Measurements from ENCODE around the gene ZNF213.

Gene ZNF213

GRCh38 chr16:3173892-3174617, 39.2 kb downstream of the ZNF213 start (continued):
- TF ChIP-seq, protein P1, sequence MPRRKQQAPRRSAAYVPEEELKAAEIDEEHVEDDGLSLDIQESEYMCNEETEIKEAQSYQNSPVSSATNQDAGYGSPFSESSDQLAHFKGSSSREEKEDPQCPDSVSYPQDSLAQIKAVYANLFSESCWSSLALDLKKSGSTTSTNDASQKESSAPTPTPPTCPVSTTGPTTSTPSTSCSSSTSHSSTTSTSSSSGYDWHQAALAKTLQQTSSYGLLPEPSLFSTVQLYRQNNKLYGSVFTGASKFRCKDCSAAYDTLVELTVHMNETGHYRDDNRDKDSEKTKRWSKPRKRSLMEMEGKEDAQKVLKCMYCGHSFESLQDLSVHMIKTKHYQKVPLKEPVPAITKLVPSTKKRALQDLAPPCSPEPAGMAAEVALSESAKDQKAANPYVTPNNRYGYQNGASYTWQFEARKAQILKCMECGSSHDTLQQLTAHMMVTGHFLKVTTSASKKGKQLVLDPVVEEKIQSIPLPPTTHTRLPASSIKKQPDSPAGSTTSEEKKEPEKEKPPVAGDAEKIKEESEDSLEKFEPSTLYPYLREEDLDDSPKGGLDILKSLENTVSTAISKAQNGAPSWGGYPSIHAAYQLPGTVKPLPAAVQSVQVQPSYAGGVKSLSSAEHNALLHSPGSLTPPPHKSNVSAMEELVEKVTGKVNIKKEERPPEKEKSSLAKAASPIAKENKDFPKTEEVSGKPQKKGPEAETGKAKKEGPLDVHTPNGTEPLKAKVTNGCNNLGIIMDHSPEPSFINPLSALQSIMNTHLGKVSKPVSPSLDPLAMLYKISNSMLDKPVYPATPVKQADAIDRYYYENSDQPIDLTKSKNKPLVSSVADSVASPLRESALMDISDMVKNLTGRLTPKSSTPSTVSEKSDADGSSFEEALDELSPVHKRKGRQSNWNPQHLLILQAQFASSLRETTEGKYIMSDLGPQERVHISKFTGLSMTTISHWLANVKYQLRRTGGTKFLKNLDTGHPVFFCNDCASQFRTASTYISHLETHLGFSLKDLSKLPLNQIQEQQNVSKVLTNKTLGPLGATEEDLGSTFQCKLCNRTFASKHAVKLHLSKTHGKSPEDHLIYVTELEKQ (tag by site-specific recombination; IDR thresholded peaks at IDR 0.05; ENCODE audit: borderline replicate concordance): no peak
- TF ChIP-seq ZNF626 (tag by site-specific recombination; IDR thresholded peaks at IDR 0.05): no peak
- TF ChIP-seq ZNF645 (tag by site-specific recombination; IDR thresholded peaks at IDR 0.05): no peak
- TF ChIP-seq ZNF362 (tag by site-specific recombination; IDR thresholded peaks at IDR 0.05): no peak
- TF ChIP-seq, protein P2, sequence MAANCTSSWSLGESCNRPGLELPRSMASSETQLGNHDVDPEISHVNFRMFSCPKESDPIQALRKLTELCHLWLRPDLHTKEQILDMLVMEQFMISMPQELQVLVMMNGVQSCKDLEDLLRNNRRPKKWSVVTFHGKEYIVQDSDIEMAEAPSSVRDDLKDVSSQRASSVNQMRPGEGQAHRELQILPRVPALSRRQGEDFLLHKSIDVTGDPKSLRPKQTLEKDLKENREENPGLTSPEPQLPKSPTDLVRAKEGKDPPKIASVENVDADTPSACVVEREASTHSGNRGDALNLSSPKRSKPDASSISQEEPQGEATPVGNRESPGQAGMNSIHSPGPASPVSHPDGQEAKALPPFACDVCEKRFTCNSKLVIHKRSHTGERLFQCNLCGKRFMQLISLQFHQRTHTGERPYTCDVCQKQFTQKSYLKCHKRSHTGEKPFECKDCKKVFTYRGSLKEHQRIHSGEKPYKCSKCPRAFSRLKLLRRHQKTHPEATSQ (tag by site-specific recombination; IDR thresholded peaks at IDR 0.05): no peak
- peak; percentile 77 for TF ChIP-seq ZNF341 (tag by site-specific recombination; IDR thresholded peaks at IDR 0.05; ENCODE audit: low read depth)
- peak; percentile 34; the same call in 1 of the 2 replicates for TF ChIP-seq ZNF24 (tag by site-specific recombination; IDR thresholded peaks at IDR 0.05)
- no peak for TF ChIP-seq BCL6B (tag by site-specific recombination; IDR thresholded peaks at IDR 0.05)
- no peak for TF ChIP-seq ZSCAN23 (tag by site-specific recombination; IDR thresholded peaks at IDR 0.05)
- TF ChIP-seq ZSCAN16 (tag by site-specific recombination; IDR thresholded peaks at IDR 0.05): no peak
- no peak for TF ChIP-seq ZNF549 (tag by site-specific recombination; IDR thresholded peaks at IDR 0.05)
- no peak for TF ChIP-seq ZNF624 (tag by site-specific recombination; IDR thresholded peaks at IDR 0.05)
- TF ChIP-seq ZNF155 (tag by site-specific recombination; IDR thresholded peaks at IDR 0.05): no peak
- TF ChIP-seq ZNF292 (tag by site-specific recombination; IDR thresholded peaks at IDR 0.05; ENCODE audit: borderline replicate concordance, low read depth): no peak
- TF ChIP-seq, protein P3, sequence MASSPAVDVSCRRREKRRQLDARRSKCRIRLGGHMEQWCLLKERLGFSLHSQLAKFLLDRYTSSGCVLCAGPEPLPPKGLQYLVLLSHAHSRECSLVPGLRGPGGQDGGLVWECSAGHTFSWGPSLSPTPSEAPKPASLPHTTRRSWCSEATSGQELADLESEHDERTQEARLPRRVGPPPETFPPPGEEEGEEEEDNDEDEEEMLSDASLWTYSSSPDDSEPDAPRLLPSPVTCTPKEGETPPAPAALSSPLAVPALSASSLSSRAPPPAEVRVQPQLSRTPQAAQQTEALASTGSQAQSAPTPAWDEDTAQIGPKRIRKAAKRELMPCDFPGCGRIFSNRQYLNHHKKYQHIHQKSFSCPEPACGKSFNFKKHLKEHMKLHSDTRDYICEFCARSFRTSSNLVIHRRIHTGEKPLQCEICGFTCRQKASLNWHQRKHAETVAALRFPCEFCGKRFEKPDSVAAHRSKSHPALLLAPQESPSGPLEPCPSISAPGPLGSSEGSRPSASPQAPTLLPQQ (tag by site-specific recombination; IDR thresholded peaks at IDR 0.05): no peak
- TF ChIP-seq ZSCAN30 (tag by site-specific recombination; IDR thresholded peaks at IDR 0.05): 0 out of 2 replicates have a peak, but pooled peaks have one; percentile 51
- no peak for TF ChIP-seq GLI4 (tag by site-specific recombination; IDR thresholded peaks at IDR 0.05)
- TF ChIP-seq TRIM28 (IDR thresholded peaks at IDR 0.05; ENCODE audit: borderline replicate concordance, low read length): peak; percentile 41; the same call in 1 of the 2 replicates
- TF ChIP-seq ZNF214 (tag by site-specific recombination; IDR thresholded peaks at IDR 0.05; ENCODE audit: borderline replicate concordance): no peak
- no peak for TF ChIP-seq GLI2 (tag by site-specific recombination; IDR thresholded peaks at IDR 0.05; ENCODE audit: borderline replicate concordance, low read depth)
- peak; percentile 98 for TF ChIP-seq ZNF335 (tag by site-specific recombination; conservative IDR thresholded peaks at IDR 0.05)
- TF ChIP-seq ZNF302 (tag by site-specific recombination; IDR thresholded peaks at IDR 0.05; ENCODE audit: low read depth): no peak
- TF ChIP-seq RBAK (tag by site-specific recombination; IDR thresholded peaks at IDR 0.05): no peak
- no peak for TF ChIP-seq ZFP3 (tag by site-specific recombination; IDR thresholded peaks at IDR 0.05; ENCODE audit: low read depth)
- TF ChIP-seq ZNF248 (tag by site-specific recombination; IDR thresholded peaks at IDR 0.05): no peak
- no peak for TF ChIP-seq KLF10 (tag by site-specific recombination; IDR thresholded peaks at IDR 0.05)
- no peak for TF ChIP-seq ZNF621 (tag by site-specific recombination; IDR thresholded peaks at IDR 0.05)
- TF ChIP-seq YY1 (tag by site-specific recombination; IDR thresholded peaks at IDR 0.05): no peak
- peak; percentile 14; the same call in 1 of the 2 replicates for TF ChIP-seq ZNF654 (tag by site-specific recombination; IDR thresholded peaks at IDR 0.05; ENCODE audit: low read depth)
- no peak for TF ChIP-seq ZNF354C (tag by site-specific recombination; IDR thresholded peaks at IDR 0.05; ENCODE audit: borderline replicate concordance, low read depth)

All from HEK293 (cell line).